ENCODE data around the gene MPND.
A peak's percentile ranks its signal among the peaks of the same experiment; 100 is the strongest.

MPND gene

GRCh38 chr19:4343370-4344307 is at the start of gene MPND:
Gene MPND (plus strand): TSS chr19:4343562. CDS start chr19:4343594, 32 bp downstream.
- DNase-seq, result peak; percentile 86 to 90
- TF ChIP-seq GATA1 (IDR thresholded peaks at IDR 0.05; ENCODE audit: low read depth, low read length) (no peak), POLR2A (IDR thresholded peaks at IDR 0.05; ENCODE audit: low read length) (no peak)

GRCh38 chr19:4294389-4294788 is 49.0 kb upstream of the MPND start:
- TF ChIP-seq POLR2A (IDR thresholded peaks at IDR 0.05; ENCODE audit: low read length) (no peak), GATA1 (IDR thresholded peaks at IDR 0.05; ENCODE audit: low read depth, low read length) (no peak)
- no peak for DNase-seq

GRCh38 chr19:4295972-4296771 is 47.2 kb upstream of the MPND start:
- no peak for DNase-seq

GRCh38 chr19:4297901-4298809 is 45.2 kb upstream of the MPND start:
- DNase-seq, result no peak
- TF ChIP-seq GATA1 (IDR thresholded peaks at IDR 0.05; ENCODE audit: low read depth, low read length) (no peak), POLR2A (IDR thresholded peaks at IDR 0.05; ENCODE audit: low read length) (no peak)

More at GRCh38 chr19:4295972-4296771, 47.2 kb upstream of the MPND start:
- no peak for TF ChIP-seq GATA1 (IDR thresholded peaks at IDR 0.05; ENCODE audit: low read depth, low read length)
- TF ChIP-seq POLR2A (IDR thresholded peaks at IDR 0.05; ENCODE audit: low read length), result no peak

GRCh38 chr19:4298810-4299550 is 44.4 kb upstream of the MPND start:
- DNase-seq, result no peak
- TF ChIP-seq GATA1 (IDR thresholded peaks at IDR 0.05; ENCODE audit: low read depth, low read length) (no peak), POLR2A (IDR thresholded peaks at IDR 0.05; ENCODE audit: low read length) (no peak)

- DNase-seq, result no peak
- TF ChIP-seq POLR2A (IDR thresholded peaks at IDR 0.05; ENCODE audit: low read length), result no peak
- TF ChIP-seq GATA1 (IDR thresholded peaks at IDR 0.05; ENCODE audit: low read depth, low read length), result no peak
Measured at GRCh38 chr19:4300589-4300988, 42.8 kb upstream of the MPND start.

GRCh38 chr19:4301590-4302242 is 41.6 kb upstream of the MPND start:
- TF ChIP-seq GATA1 (IDR thresholded peaks at IDR 0.05; ENCODE audit: low read depth, low read length), result no peak
- TF ChIP-seq POLR2A (IDR thresholded peaks at IDR 0.05; ENCODE audit: low read length), result no peak
- DNase-seq, result no peak

GRCh38 chr19:4302243-4302640 is 41.1 kb upstream of the MPND start, which contains the start of gene TMIGD2:
Gene TMIGD2 (minus strand): TSS chr19:4302389. CDS start chr19:4302385, 4 bp downstream.
- TF ChIP-seq POLR2A (IDR thresholded peaks at IDR 0.05; ENCODE audit: low read length) (no peak), GATA1 (IDR thresholded peaks at IDR 0.05; ENCODE audit: low read depth, low read length) (no peak)
- DNase-seq, result no peak

GRCh38 chr19:4303819-4304537 is 39.4 kb upstream of the MPND start:
- DNase-seq, result no peak
- TF ChIP-seq POLR2A (IDR thresholded peaks at IDR 0.05; ENCODE audit: low read length) (no peak), GATA1 (IDR thresholded peaks at IDR 0.05; ENCODE audit: low read depth, low read length) (no peak)

GRCh38 chr19:4304538-4305256 is 38.7 kb upstream of the MPND start, which contains the start of gene FSD1:
Gene FSD1 (plus strand): TSS chr19:4304598. CDS start chr19:4304747, 149 bp downstream.
- TF ChIP-seq GATA1 (IDR thresholded peaks at IDR 0.05; ENCODE audit: low read depth, low read length), result no peak
- TF ChIP-seq POLR2A (IDR thresholded peaks at IDR 0.05; ENCODE audit: low read length), result no peak
- DNase-seq, result peak; percentile 61 to 63

GRCh38 chr19:4305257-4305612 is 38.1 kb upstream of the MPND start:
- no peak for DNase-seq
- TF ChIP-seq GATA1 (IDR thresholded peaks at IDR 0.05; ENCODE audit: low read depth, low read length), result no peak
- TF ChIP-seq POLR2A (IDR thresholded peaks at IDR 0.05; ENCODE audit: low read length), result no peak
